Coronary artery (tissue), 2 donors: ENCODE results near the gene IQCC.

Experiments used
- DNase-seq: peaks from one replicate; pipeline ENCODE4 v3.0.0-alpha.2; 2017; ENCODE audit warnings: low spot score
- H3K27ac ChIP-seq, 2 donors: fragments of 200-600 bp; sonication (generic); one replicate each; pipeline ENCODE4 v1.5.1; 2016 to 2019
- H3K4me3 ChIP-seq: fragments of 200-600 bp; sonication (generic); 2 replicates; pipeline ENCODE4 v1.5.1; 2016; ENCODE audit warnings: mild to moderate bottlenecking, moderate library complexity
- TF ChIP-seq, protein P1 (sequence below): fragments of 200-600 bp; sonication (generic); IDR thresholded peaks from one replicate; pipeline ENCODE4 v1.5.1; 2019; ENCODE audit warnings: antibody characterized with exemption

The IQCC gene

DNA sequence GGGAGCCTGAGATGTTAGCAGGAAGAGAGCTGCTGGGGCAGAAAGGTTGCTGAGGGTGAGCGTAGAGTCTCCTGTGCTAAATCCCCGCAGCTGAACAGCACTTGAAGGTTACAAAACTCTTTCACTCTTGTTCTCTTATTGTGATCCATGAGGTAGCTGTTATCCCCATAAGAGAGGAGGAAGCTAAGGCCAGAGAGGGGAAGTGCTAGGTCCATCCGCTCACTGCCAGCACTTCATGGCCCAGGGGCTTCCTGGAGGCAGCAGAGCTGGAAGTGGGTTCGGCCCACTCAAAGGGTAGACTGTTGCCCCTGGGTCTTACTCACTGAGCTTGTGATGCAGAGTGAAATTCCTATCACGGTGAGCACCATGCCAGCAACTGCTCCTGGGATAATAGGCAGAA is 11.1 kb downstream of the IQCC start:
- H3K4me3 ChIP-seq = no peak overlapping the region
- no peak overlapping the region for H3K27ac ChIP-seq
- TF ChIP-seq, protein P1, sequence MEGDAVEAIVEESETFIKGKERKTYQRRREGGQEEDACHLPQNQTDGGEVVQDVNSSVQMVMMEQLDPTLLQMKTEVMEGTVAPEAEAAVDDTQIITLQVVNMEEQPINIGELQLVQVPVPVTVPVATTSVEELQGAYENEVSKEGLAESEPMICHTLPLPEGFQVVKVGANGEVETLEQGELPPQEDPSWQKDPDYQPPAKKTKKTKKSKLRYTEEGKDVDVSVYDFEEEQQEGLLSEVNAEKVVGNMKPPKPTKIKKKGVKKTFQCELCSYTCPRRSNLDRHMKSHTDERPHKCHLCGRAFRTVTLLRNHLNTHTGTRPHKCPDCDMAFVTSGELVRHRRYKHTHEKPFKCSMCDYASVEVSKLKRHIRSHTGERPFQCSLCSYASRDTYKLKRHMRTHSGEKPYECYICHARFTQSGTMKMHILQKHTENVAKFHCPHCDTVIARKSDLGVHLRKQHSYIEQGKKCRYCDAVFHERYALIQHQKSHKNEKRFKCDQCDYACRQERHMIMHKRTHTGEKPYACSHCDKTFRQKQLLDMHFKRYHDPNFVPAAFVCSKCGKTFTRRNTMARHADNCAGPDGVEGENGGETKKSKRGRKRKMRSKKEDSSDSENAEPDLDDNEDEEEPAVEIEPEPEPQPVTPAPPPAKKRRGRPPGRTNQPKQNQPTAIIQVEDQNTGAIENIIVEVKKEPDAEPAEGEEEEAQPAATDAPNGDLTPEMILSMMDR = no peak
- no peak for DNase-seq

DNA sequence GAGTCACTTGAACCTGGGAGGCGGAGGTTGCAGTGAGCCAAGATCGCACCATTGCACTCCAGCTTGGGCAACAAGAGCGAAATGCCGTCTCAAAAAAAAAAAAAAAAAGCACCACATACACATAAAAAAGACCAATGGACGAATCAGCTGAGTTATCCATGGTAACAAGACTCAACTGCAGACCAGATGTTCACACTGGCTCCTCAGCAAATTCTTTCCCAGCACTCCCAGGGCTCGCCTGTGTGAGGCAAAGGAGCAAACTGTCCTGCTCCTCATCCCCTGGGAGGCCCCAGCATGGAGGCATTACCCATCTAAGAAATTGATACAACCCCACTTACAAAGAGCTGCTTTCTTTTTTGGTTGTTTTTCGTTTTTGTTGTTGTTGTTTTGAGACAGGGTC is 13.6 kb downstream of the IQCC start:
- TF ChIP-seq, protein P1 = no peak
- Histone ChIP-seq H3K27ac (no peak overlapping the region), H3K4me3 (no peak overlapping the region)
- DNase-seq = no peak

DNA sequence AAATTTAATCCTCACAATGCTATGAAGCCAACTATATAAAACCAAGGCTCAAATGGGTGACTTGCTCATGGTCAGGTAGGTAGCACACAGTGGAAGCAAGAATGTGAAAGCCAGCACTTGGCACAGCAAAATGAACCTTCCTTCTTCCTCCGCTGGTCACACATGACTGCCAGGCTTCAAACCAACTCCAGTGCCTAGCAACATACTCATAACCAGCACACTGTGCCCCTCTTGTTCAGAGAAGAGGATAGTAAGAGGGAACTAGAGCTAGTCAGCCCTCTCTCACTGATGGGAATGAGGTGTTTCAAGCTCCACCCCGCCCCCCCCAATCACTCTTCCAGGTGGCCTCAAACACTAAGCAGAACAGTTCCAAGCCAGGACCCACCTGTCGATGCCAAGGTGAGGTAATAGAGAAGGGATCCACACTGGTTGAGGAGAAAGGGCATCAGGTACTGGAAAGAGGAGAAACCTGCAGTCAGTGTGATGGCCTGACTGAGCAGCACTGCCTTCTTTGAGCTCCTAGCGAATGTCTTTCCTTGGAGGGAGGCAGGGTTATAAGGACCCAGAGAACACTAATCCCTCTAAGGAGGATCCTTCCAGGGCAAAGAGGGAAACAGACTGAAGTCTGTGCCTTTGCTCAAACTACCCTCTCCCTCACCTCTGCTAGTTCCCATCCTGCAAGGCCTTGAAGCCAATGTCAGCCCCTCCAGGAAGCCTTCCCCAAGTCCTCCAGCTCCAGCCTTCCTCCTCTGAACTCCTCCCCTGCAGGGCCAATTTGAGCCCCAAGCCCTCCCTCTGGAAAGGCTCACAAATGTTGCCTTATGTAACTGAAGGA is 15.5 kb downstream of the IQCC start:
- DNase-seq = no peak
- H3K4me3 ChIP-seq = peak overlapping the region; percentile 94
- H3K27ac ChIP-seq = peak overlapping the region in 1 of 2 donors; percentile 97
- TF ChIP-seq, protein P1 = no peak

DNA sequence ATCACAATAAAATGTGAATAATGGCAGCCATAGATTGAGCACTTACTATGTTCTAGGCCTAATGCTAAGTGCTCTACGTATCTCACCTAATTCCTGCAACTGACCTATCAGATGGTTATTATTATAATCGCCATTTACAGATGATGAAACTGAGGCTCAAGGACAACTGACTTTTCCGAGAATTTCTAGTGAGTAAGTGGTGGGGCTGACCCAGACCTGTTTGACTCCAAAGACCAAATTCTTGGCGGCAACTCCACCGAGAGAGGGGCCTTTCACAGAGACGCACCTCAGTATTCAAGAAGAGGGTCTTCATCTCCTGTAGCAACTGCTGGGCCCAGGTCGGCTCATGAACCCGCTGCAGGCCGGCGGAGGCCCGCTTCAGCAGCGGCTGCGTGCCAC is 16.1 kb downstream of the IQCC start:
- Histone ChIP-seq H3K27ac (peak overlapping the region; percentile 84 to 97), H3K4me3 (peak overlapping the region; percentile 94)
- TF ChIP-seq, protein P1 = no peak
- DNase-seq = no peak

DNA sequence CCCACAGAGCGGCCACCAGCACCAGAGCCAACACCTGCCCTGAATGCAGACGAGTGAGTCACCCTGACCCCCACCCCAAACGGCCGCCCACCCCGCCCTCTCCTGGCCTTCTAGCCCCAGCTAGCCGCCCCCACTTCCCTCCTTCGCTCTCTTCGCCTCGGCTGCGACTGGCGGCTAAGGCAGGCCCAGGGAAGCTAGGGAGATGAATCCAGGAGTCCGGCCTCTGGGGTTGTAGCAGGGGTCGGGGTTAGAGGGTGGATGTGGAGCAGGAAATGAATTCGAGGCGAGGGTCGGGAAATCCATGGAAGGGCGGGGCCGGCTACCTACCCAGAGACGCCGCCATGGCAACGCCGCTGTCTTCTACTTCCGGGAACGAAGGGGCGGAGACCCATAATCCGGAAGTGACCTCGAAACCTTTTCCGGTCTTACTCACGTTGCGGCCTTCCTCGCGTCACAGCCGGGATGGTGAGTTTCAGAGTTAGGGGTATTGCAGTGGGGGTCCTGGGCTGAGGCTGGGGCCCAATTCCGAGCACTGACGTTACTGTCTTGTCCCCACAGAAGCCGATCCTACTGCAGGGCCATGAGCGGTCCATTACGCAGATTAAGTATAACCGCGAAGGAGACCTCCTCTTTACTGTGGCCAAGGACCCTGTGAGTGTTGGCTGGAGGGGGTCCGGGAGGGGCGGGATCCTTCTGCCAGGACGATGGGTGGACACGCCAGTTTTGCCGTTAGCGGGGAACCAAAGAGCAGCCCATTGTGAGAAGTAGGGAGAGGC is 16.7 kb downstream of the IQCC start, which contains the start of the genes EIF3I and TMEM234:
EIF3I (plus strand) TSS at position 428 of the 776 bp plus-strand sequence; CDS start at position 463, 35 bp downstream.
TMEM234 (minus strand) TSS at position 374 of the 776 bp plus-strand sequence; CDS start at position 343, 31 bp downstream.
- TF ChIP-seq, protein P1 = no peak
- peak within 1 kb of the TSS; percentile 94 for H3K4me3 ChIP-seq
- DNase-seq = peak; percentile 95
- peak within 1 kb of the TSS; percentile 84 to 97 for H3K27ac ChIP-seq

DNA sequence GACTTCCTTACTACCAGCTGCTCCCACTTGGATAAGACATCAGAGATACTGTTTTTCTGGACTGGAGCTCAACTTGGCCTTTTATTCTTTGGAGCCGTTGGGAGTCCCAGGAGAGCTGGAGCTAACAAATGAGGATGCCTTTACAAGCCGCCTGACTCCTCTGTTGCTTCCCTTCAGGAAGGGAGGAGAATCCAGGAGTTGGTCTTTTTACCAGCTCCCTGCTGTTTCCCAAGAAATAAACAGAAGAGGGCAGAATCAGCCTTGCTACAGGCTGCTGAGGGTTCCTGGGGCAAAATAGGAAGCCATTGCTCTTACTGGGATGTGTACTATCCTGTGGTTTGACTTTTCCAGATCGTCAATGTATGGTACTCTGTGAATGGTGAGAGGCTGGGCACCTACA is 18.2 kb downstream of the IQCC start:
- H3K4me3 ChIP-seq = peak overlapping the region; percentile 94
- no peak for DNase-seq
- TF ChIP-seq, protein P1 = no peak
- peak overlapping the region in 1 of 2 donors; percentile 97 for H3K27ac ChIP-seq
